Measurements from ENCODE around the gene SLC37A1.
A peak's percentile ranks its signal among the peaks of the same experiment; 100 is the strongest.

SLC37A1 gene

GRCh38 chr21:42580076-42580792 lies 66.6 kb downstream of the SLC37A1 start:
- DNase-seq, result no peak

- DNase-seq, result no peak
Measured at GRCh38 chr21:42580793-42581321, 67.2 kb downstream of the SLC37A1 start.

GRCh38 chr21:42581336-42581992 lies 67.8 kb downstream of the SLC37A1 start:
- no peak for DNase-seq

DNA sequence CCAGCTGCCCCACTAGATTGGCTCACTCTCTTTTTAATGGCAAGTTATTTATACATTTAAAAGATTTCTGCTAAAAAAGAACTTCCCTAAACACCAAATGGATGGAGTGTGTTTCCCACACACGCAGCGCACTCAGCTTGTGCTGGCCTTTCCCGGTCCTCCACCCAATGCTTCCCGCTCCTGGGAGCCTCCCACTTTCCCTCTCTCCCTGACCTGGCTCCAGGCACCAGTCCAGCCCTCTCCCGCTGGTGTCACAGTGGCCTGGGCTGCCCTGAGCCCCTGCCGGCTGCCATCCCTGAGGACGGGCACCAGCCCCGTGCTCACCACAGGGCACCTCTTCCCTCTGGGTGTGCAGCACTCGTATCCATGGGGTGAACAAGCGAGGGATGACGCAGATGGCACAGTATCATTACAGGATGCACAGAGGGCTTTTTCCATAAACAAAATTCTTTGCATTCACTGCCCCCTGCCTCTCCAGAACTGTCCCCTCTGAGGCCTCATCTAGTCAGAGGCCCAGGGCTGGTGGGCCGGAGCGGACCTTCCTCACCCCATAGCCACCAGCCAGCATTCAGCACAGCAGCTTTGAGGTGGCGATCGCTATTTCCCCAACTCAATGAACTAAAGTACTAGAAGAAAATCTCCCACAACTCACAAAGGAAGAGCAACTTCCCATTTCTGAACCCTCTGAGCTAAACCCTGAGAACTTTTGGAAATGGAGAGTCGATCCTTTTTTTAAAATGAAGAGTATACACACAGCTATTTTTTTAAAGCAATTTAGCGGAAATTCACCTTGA lies 68.5 kb downstream of the SLC37A1 start:
- DNase-seq, result no peak

GRCh38 chr21:42582787-42583476 lies 69.3 kb downstream of the SLC37A1 start:
- no peak for DNase-seq

- DNase-seq, result no peak
Measured at GRCh38 chr21:42583477-42584295, 70.0 kb downstream of the SLC37A1 start.

GRCh38 chr21:42584296-42584641 lies 70.6 kb downstream of the SLC37A1 start:
- no peak for DNase-seq

DNA sequence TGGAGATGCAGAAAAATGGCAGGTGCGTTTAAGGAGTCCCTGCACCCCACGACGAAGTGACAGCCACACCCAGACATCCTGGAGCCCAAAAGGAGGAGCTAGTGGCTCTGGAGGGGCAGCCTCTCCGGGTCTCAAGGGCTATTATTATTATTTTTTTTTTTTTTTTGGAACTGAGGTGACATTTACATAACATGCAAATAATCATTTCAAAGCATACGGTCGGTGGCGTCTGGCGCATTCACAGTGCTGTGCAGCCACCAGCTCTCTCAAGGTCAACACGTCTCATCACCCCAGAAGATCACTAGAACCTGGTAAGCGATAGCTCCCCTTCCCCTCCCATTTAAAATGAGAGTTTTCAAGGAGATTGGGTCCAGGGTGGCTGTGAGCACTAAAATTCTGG lies 72.2 kb downstream of the SLC37A1 start:
- no peak for DNase-seq

DNA sequence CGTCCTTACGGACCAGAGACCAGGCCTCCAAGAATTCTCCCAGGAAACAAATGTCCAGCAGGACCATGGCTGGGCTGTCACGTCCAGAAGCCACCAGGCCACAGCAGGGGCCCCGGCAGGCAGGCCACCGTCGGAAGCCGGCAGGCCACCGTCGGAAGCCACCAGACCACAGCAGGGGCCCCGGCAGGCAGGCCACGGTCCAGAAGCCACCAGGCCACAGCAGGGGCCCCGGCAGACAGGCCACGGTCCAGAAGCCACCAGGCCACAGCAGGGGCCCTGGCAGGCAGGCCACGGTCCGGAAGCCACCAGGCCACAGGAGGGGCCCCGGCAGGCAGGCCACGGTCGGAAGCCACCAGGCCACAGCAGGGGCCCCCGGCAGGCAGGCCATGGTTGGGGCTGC lies 72.8 kb downstream of the SLC37A1 start:
- no peak for DNase-seq

- DNase-seq, result no peak
Measured at GRCh38 chr21:42587036-42587435, 73.4 kb downstream of the SLC37A1 start.

- DNase-seq, result no peak
Measured at GRCh38 chr21:42590431-42591131, 76.9 kb downstream of the SLC37A1 start.

DNA sequence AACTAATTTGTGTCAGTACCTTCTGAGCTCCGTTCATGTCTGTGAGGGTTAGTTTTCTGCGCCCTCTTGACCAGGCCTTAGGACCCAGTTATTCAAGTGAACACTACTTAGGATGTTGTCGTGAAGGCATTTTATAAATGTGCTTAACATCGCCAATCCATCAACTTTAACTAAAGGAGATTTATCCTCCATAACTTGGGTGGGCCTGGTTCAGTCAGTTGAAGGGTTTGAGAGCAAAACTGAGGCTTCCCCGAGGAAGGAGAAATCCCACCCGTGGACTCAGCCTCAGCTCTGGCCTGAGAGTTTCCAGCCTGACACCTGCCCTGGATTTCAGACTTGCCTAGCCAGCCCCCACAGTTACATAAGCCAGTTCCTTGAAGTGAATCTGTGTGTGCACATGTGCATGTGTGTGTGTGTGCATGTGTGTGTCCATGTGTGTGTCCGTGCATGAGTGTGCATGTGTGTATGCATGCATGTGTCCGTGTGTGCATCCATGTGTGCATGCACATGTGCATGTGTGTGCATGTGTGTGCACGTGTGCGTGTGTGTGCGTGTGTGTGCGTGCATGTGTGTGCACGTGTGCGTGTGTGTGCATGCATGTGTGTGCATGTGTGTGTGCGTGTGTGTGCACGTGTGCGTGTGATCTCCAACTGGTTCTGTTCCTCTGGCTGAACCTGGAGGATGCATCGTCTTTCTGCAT lies 77.7 kb downstream of the SLC37A1 start:
- no peak for DNase-seq

DNA sequence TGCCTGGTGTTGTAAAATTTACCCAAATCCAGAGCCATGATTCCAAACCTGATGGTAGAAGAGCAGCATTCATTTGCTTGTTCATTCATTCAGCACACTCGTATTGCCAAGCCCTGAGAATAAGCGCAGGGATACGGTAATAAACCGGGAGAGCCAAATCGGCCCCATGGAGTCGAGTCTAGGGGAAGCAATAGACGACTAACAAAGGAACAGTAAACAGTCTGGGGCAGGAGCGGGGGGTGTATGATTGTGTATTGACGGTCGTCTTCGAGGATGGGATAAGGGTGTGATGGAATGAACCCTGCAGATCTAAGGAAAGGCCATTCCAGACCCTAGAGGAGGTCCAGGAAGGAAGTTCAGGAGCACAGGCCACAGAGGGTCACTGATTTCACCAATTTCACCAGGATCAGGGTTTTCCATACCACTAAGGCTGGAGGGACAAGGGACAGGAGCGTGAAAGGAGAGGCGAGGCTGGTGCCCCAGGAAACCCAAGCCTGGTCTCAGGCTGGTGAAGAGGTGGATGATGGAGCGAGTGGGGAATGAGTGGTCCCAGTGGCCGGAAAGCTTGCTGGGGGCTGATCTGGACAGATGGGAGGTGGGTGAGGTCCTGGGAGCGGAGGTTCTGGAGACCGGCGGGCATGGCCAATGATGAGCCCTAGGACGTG lies 78.6 kb downstream of the SLC37A1 start:
- DNase-seq, result no peak

- peak; percentile 39 for DNase-seq
Measured at GRCh38 chr21:42593007-42593814, 79.6 kb downstream of the SLC37A1 start.

DNA sequence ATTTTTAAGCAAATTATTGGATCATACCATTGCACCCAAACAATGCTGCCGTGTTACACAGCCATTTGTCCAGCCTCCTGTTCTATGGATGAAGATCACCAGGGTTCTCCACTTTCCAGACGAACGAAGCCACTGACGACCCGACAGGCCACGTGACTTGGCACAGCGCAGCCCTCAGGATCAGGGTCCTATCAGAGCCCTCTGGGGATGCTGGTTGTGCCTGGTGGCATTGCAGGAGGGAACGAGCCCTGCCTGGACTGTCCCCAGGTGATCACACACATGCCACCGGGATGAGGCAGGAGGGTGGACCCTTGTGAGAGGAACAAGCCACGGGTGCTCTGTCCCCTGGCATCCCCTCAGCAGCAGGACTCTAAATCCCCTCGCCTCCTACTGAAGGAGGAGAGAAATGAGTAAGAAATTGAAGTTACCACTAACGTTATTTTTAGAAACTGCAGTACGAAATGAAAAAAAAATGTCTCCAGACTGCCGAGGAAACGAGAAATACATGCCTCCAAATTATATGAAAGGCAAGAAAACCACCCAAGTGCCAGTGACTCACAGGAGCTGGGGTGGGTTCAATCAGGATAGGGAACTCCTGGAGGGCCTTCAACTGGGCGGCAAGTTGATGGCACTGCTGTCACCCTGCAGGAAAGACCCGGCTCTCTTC lies 81.1 kb downstream of the SLC37A1 start:
- DNase-seq, result no peak

- DNase-seq, result no peak
Measured at GRCh38 chr21:42595283-42596187, 81.9 kb downstream of the SLC37A1 start.

DNA sequence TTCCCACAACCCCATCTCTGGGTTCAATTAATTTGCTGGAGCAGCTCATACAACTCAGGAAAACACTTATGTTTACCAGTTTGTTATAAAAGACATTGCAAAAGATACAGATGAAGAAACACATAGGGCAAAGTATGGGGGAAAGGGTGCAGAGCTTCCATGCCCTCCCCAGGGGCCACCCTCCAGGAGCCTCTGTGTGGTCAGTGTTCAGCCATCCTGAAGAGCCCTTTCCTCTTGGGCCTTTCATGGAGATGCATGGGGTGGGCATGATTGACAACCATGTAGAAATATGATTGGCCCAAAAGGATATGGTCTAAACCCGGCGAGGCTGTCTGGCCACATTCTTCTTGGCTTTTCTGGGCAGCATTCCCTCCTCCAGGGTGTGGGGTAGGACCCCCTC lies 83.0 kb downstream of the SLC37A1 start:
- no peak for DNase-seq
